GM21381 (cell line): ENCODE measurements around the gene RPP21.
"Not testable (repeated sequence)": the region's sequence is repeated elsewhere in the genome, so short reads cannot be mapped to it uniquely, and the experiment has no call there.

Experiments
- ATAC-seq: cut with Tn5 transposase; IDR thresholded peaks from one replicate; pipeline ENCODE4 v1.9.1; 2021; ENCODE audit warnings: mild to moderate bottlenecking, moderate library complexity; ENCODE audit not compliant: unreplicated experiment

RPP21 gene

DNA sequence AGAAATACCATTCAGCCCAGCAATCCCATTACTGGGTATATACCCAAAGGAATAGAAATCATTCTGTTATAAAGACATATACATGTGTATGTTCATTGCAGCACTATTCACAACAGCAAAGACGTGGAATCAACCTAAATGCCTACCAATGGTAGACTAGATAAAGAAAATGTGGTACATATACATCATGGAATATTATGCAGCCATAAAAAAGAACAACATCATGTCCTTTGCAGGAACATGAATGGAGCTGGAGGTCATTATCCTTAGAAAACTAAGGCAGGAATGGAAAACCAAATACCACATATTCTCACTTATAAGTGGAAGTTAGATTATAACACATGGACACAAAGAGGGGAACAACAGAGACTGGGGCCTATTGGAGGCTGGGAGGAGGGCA lies 24.3 kb downstream of the RPP21 start:
- not testable (repeated sequence) for ATAC-seq

- ATAC-seq = no peak
Observed at GRCh38 chr6:30378290-30378937, 33.5 kb downstream of the RPP21 start.

DNA sequence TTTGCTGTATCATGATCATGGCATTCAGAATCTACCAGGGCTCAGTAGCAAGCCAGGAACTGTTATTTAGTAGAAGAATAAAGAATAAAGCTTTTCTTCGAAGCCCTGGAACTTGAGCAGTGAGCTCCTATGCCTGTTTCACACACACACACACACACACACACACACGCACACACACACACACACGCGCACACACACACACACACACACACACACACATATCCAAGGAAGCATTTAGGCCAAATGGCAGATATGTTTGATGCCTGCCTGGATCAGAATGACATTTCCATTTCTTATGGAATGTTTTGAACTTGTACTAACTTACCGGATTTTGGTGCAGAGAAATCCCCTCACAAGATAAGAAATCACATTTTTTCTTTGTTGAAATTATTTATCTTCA lies 35.5 kb downstream of the RPP21 start:
- ATAC-seq = no peak

- no peak for ATAC-seq
Observed at GRCh38 chr6:30386166-30386565, 41.2 kb downstream of the RPP21 start.

DNA sequence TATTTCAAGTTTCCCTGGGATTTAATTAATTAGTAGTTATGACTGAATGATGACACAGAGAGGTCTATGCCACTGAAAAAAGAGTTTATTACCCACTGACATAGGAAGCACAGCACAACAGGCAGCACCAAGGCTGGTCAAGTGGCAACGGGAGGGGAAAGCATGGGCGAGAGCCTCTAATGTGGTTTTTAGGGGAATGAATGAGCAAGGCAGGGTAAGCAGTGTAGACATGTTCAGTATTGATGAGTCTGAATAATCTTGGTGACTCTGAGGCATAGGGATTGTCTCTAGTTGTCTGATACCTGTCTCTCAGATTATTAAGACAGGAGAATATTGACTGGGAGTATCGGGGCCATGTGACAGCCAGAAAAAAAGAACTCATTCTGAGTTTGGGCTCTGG lies 46.3 kb downstream of the RPP21 start:
- ATAC-seq = no peak

- no peak for ATAC-seq
Observed at GRCh38 chr6:30394139-30394538, 49.2 kb downstream of the RPP21 start.
